B cell (primary cell): Measurements from ENCODE around the gene BTF3L4.

Experiments used
- CTCF ChIP-seq: fragments of 200-600 bp; IDR thresholded peaks from one replicate; pipeline ENCODE4 v1.8.0; 2022; ENCODE audit warnings: antibody characterized with exemption, mild to moderate bottlenecking
- EZH2 ChIP-seq: IDR thresholded peaks from 2 replicates; pipeline ENCODE4 v1.6.1; 2012; ENCODE audit warnings: borderline replicate concordance, low read depth, mild to moderate bottlenecking, moderate library complexity, low read length; ENCODE audit not compliant: insufficient read depth, poor library complexity, severe bottlenecking

- no peak for TF ChIP-seq CTCF
- TF ChIP-seq EZH2, result no peak
These were observed 29.8 kb upstream of the BTF3L4 start for GRCh38 chr1:52026278-52026677.
